Neural progenitor cell (in vitro differentiated cells): Measurements from ENCODE around the gene TRPV5.

Experiments used
- EZH2 ChIP-seq: fragments of 200-600 bp; sonication (generic); IDR thresholded peaks from 2 replicates; pipeline ENCODE4 v1.6.1; 2017; ENCODE audit warnings: antibody characterized with exemption, mild to moderate bottlenecking, moderate library complexity
- EZH2phosphoT487 ChIP-seq: fragments of 200-600 bp; sonication (generic); IDR thresholded peaks from 2 replicates; pipeline ENCODE4 v1.6.1; 2017; ENCODE audit warnings: antibody characterized with exemption
- TF ChIP-seq, protein P1 (sequence below): fragments of 200-600 bp; sonication (generic); IDR thresholded peaks from 2 replicates; pipeline ENCODE4 v1.5.1; 2017; ENCODE audit warnings: antibody characterized with exemption, mild to moderate bottlenecking

DNA sequence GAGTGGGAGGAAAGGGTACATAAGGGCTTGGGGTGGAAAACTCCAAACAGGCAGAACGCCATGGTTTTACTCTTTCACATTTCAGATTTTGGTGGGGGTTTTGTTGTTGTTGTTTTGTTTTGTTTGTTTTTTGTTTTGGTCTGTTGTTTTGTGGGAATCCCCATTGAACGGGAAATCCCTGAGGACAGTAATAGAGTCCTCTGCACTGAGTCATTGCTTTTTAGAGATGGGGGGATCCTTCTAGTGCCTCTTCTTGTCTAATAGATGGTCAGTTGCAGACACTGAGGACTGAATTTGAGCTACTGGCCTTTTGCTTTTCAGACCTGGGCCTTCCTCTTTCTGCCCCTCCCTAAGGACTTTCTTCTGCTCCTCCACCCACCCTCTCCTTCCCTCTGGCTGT is 20.0 kb downstream of the TRPV5 start:
- TF ChIP-seq, protein P1, sequence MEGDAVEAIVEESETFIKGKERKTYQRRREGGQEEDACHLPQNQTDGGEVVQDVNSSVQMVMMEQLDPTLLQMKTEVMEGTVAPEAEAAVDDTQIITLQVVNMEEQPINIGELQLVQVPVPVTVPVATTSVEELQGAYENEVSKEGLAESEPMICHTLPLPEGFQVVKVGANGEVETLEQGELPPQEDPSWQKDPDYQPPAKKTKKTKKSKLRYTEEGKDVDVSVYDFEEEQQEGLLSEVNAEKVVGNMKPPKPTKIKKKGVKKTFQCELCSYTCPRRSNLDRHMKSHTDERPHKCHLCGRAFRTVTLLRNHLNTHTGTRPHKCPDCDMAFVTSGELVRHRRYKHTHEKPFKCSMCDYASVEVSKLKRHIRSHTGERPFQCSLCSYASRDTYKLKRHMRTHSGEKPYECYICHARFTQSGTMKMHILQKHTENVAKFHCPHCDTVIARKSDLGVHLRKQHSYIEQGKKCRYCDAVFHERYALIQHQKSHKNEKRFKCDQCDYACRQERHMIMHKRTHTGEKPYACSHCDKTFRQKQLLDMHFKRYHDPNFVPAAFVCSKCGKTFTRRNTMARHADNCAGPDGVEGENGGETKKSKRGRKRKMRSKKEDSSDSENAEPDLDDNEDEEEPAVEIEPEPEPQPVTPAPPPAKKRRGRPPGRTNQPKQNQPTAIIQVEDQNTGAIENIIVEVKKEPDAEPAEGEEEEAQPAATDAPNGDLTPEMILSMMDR: no peak
- no peak for TF ChIP-seq EZH2phosphoT487
- TF ChIP-seq EZH2: no peak
